ENCODE measurements around the gene CRADD. TPM values are rescaled to one million over a fixed set of nuclear protein-coding genes. Genes with fewer than 3 reads are reported as not detected.
A peak's percentile ranks its signal among the peaks of the same experiment; 100 is the strongest.

The CRADD gene
- polyA plus RNA-seq, 1 of the 3 experiments (the other 2 are of a cell fraction): 13.6 TPM

GRCh38 chr12:93852173-93852591, 175.0 kb downstream of the CRADD start:
- no peak overlapping the region for H3K9ac ChIP-seq
- WGBS (ENCODE audit: low lambda C conversion rate): 88% methylated on average over 8 of the region's 8 CpGs
- no peak overlapping the region for H2AFZ ChIP-seq (ENCODE audit: low read depth)
- CTCF ChIA-PET: no interaction called here
- H3K36me3 ChIP-seq (replicated peaks in 1 of 2; ENCODE audit: control insufficient read depth in 1 of 2, insufficient read depth in 2 of 2, low read length in 1 of 2): no peaks in the 10 kb centered on the region
- POLR2A ChIA-PET: no interaction called here
- no peaks in the 10 kb centered on the region for H3K79me2 ChIP-seq (ENCODE audit: insufficient read depth)
- H3K4me3 ChIP-seq (ENCODE audit: low read depth in 2 of 2, low read length in 1 of 2): no peak overlapping the region
- H3K4me1 ChIP-seq (ENCODE audit: control insufficient read depth in 1 of 2, insufficient read depth in 2 of 2, low read depth in 1 of 2, low read length in 1 of 2): peaks cover 3 to 5% of the 10 kb centered on the region in 2 experiments; a peak in 3 of 4 replicates
- H3K27me3 ChIP-seq (ENCODE audit: insufficient read depth): no peaks in the 10 kb centered on the region
- peak overlapping the region in 1 of 2 experiments; percentile 28; a peak in 1 of 4 replicates for H3K27ac ChIP-seq (ENCODE audit: low read depth in 2 of 2, low read length in 1 of 2)
- no peaks in the 10 kb centered on the region for H3K9me2 ChIP-seq
- H3F3A ChIP-seq (replicated peaks; ENCODE audit: insufficient read depth): peaks cover 3% of the 10 kb centered on the region
- no peak for TF ChIP-seq SIN3A (IDR thresholded peaks at IDR 0.05; ENCODE audit: borderline replicate concordance, low read depth, low read length)
- TF ChIP-seq ELF1 (IDR thresholded peaks at IDR 0.05): no peak
- peak; percentile 25 for DNase-seq
- H3K4me2 ChIP-seq: no peak overlapping the region
- no peaks in the 10 kb centered on the region for H3K9me3 ChIP-seq
- H4K20me1 ChIP-seq (ENCODE audit: insufficient read depth): no peaks in the 10 kb centered on the region

- no peak overlapping the region for H3K9ac ChIP-seq
- no peak overlapping the region for H3K4me2 ChIP-seq
- no peaks in the 10 kb centered on the region for H3K9me2 ChIP-seq
- no peaks in the 10 kb centered on the region for H3K36me3 ChIP-seq (replicated peaks in 1 of 2; ENCODE audit: control insufficient read depth in 1 of 2, insufficient read depth in 2 of 2, low read length in 1 of 2)
- H4K20me1 ChIP-seq (ENCODE audit: insufficient read depth): no peaks in the 10 kb centered on the region
- POLR2A ChIA-PET: no interaction called here
- WGBS (ENCODE audit: low lambda C conversion rate): 84% methylated on average over 17 of the region's 17 CpGs
- CTCF ChIA-PET: no interaction called here
- TF ChIP-seq POLR2AphosphoS5 (IDR thresholded peaks at IDR 0.05; ENCODE audit: low read depth, low read length) (no peak), CTCF (IDR thresholded peaks at IDR 0.05) (no peak)
- H3K79me2 ChIP-seq (ENCODE audit: insufficient read depth): no peaks in the 10 kb centered on the region
- no peaks in the 10 kb centered on the region for H3K9me3 ChIP-seq
- H2AFZ ChIP-seq (ENCODE audit: low read depth): no peak overlapping the region
- no peak overlapping the region for H3K4me3 ChIP-seq (ENCODE audit: low read depth in 2 of 2, low read length in 1 of 2)
- no peaks in the 10 kb centered on the region for H3K27me3 ChIP-seq (ENCODE audit: insufficient read depth)
- no peak overlapping the region for H3K27ac ChIP-seq (ENCODE audit: low read depth in 2 of 2, low read length in 1 of 2)
- DNase-seq: no peak
- H3F3A ChIP-seq (replicated peaks; ENCODE audit: insufficient read depth): no peaks in the 10 kb centered on the region
- H3K4me1 ChIP-seq (ENCODE audit: control insufficient read depth in 1 of 2, insufficient read depth in 2 of 2, low read depth in 1 of 2, low read length in 1 of 2): peaks cover 7 to 9% of the 10 kb centered on the region in 2 experiments; a peak in 3 of 4 replicates
These were observed 176.7 kb downstream of the CRADD start for GRCh38 chr12:93853698-93854478.

- Histone ChIP-seq H3K27ac (ENCODE audit: low read depth in 2 of 2, low read length in 1 of 2) (no peak overlapping the region), H3K36me3 (replicated peaks in 1 of 2; ENCODE audit: control insufficient read depth in 1 of 2, insufficient read depth in 2 of 2, low read length in 1 of 2) (no peaks in the 10 kb centered on the region), H3K4me3 (ENCODE audit: low read depth in 2 of 2, low read length in 1 of 2) (no peak overlapping the region), H3K27me3 (ENCODE audit: insufficient read depth) (no peaks in the 10 kb centered on the region), H4K20me1 (ENCODE audit: insufficient read depth) (no peaks in the 10 kb centered on the region), H3K4me1 (ENCODE audit: control insufficient read depth in 1 of 2, insufficient read depth in 2 of 2, low read depth in 1 of 2, low read length in 1 of 2) (peaks cover 7 to 9% of the 10 kb centered on the region in 2 experiments; a peak in 3 of 4 replicates), H2AFZ (ENCODE audit: low read depth) (no peak overlapping the region), H3K9me3 (no peaks in the 10 kb centered on the region), H3K9me2 (no peaks in the 10 kb centered on the region), H3K9ac (no peak overlapping the region), H3K4me2 (no peak overlapping the region), H3K79me2 (ENCODE audit: insufficient read depth) (no peaks in the 10 kb centered on the region), H3F3A (replicated peaks; ENCODE audit: insufficient read depth) (no peaks in the 10 kb centered on the region)
- CTCF ChIA-PET: no interaction called here
- POLR2A ChIA-PET: no interaction called here
- TF ChIP-seq TAF1 (IDR thresholded peaks at IDR 0.05; ENCODE audit: borderline replicate concordance, low read depth, low read length): no peak
- TF ChIP-seq EZH2phosphoT487 (IDR thresholded peaks at IDR 0.05; ENCODE audit: borderline replicate concordance, low read depth): no peak
- TF ChIP-seq CTCF (IDR thresholded peaks at IDR 0.05): no peak
- no peak for TF ChIP-seq IRF3 (IDR thresholded peaks at IDR 0.05; ENCODE audit: low read depth, low read length)
- no peak for TF ChIP-seq FOXM1 (IDR thresholded peaks at IDR 0.05; ENCODE audit: low read depth)
- DNase-seq: no peak
- WGBS (ENCODE audit: low lambda C conversion rate): 87% methylated on average over 4 of the region's 4 CpGs
These were observed 178.1 kb downstream of the CRADD start for GRCh38 chr12:93855261-93855660.
